Measurements from ENCODE around the gene HMGB1.

DNA sequence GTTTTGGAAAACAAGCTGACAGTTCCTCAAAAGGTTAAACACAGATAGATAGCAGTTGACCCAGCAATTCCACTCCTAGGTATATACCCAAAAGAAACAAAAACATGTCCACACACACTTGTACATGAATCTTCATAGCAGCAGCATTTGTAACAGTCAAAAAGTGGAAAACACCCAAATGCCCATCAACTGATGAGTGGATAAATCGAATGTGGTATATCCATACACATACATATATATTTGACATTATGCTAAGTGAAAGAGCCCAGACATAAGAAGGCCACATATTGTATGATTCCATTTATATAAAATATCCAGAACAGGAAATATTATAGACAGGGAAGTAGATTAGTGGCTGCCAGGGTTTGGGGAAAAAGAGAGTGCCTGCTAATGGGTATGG lies 7.9 kb upstream of the HMGB1 start:
- TF ChIP-seq, protein P1, sequence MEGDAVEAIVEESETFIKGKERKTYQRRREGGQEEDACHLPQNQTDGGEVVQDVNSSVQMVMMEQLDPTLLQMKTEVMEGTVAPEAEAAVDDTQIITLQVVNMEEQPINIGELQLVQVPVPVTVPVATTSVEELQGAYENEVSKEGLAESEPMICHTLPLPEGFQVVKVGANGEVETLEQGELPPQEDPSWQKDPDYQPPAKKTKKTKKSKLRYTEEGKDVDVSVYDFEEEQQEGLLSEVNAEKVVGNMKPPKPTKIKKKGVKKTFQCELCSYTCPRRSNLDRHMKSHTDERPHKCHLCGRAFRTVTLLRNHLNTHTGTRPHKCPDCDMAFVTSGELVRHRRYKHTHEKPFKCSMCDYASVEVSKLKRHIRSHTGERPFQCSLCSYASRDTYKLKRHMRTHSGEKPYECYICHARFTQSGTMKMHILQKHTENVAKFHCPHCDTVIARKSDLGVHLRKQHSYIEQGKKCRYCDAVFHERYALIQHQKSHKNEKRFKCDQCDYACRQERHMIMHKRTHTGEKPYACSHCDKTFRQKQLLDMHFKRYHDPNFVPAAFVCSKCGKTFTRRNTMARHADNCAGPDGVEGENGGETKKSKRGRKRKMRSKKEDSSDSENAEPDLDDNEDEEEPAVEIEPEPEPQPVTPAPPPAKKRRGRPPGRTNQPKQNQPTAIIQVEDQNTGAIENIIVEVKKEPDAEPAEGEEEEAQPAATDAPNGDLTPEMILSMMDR (IDR thresholded peaks at IDR 0.05) = no peak
- TF ChIP-seq POLR2A (IDR thresholded peaks at IDR 0.05) = no peak
